GM12874 (cell line): ENCODE measurements around the gene CAMK1D.

Experiments used
- TF ChIP-seq, protein P1 (sequence below): IDR thresholded peaks from 2 replicates; pipeline ENCODE4 v1.5.1; 2011; ENCODE audit warnings: low read depth, mild to moderate bottlenecking, control low read depth, low read length, moderate library complexity; ENCODE audit not compliant: insufficient read depth

Gene CAMK1D

DNA sequence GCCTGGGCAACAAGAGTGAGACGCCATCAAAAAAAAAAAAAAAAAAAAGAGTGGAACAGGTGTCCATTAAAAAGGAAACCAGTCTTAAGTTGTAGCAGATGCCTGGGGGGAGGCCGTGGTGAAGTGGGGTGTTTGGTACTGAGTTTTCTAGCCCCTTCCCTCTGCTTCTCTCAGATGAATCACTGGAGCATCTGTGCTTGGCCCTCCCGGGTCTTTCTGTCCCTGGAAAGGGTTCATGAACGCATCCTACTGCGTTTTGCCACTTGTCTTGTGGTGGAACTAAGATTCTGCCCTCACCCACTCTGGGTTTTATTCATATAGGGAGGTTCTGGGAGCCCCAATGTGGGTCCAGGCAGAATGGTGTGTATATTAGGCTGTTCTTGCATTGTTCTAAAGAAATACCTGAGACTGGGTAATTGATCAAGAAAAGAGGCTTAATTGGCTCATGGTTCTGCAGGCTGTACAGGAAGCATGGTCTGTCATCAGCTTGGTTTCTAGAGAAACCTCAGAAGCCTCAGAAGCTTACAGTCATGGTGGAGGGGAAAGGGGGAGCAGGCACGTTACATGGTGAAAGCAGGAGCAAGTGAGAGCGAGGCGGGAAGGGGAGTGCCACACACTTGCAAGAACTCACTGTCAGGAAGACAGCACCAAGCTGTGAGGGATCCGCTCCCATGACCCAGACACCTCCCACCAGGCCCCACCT lies 63.5 kb downstream of the CAMK1D start:
- TF ChIP-seq, protein P1, sequence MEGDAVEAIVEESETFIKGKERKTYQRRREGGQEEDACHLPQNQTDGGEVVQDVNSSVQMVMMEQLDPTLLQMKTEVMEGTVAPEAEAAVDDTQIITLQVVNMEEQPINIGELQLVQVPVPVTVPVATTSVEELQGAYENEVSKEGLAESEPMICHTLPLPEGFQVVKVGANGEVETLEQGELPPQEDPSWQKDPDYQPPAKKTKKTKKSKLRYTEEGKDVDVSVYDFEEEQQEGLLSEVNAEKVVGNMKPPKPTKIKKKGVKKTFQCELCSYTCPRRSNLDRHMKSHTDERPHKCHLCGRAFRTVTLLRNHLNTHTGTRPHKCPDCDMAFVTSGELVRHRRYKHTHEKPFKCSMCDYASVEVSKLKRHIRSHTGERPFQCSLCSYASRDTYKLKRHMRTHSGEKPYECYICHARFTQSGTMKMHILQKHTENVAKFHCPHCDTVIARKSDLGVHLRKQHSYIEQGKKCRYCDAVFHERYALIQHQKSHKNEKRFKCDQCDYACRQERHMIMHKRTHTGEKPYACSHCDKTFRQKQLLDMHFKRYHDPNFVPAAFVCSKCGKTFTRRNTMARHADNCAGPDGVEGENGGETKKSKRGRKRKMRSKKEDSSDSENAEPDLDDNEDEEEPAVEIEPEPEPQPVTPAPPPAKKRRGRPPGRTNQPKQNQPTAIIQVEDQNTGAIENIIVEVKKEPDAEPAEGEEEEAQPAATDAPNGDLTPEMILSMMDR: no peak

DNA sequence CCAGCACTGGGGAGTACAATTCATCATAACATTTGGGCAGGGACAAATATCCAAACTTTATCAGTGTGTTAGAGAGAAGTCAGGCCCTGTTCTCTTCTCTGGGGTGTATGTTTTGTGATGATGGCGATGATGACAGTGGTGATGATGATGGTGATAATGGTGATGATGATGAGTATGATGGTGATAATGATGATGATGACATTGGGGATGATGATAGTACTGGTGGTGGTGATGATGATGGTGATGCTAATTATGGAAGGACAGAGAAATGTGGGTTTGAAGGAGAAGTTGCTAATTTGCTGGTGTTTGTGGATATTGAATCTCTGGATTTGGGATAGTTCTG lies 64.0 kb downstream of the CAMK1D start:
- TF ChIP-seq, protein P1: no peak

DNA sequence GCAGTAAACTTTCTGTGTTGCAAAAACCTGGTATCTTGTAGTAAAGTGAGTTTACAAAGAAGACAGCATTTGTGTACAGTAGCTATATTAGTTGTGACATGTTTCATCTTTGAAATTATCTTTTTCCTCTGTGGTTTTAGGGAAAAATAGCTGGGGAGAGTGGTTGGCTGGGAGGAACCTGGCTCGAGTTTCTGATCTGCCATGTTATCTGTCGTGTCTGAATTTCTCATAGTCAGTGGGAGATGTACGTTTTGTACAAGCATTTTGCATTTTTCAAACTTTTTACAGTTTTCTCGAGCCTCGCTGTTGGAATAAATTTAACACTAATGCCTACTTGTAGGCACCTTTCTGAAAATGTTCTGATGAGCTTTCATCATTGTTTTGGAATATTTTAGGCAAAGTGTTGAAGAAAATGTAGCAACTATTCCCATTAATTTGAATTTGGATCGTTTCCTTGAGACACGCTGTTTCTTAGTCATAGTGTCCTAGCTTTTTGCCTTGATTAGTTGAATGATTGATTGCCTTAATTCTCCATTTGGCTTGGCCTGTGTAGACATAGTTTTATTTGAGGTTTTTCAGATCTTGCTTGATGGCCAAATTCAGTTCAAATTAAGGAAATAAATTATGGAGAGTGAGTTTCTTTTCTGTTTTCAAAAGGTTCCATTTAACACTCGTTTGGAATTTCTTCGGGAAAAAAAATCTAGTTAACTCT lies 65.1 kb downstream of the CAMK1D start:
- TF ChIP-seq, protein P1: no peak

DNA sequence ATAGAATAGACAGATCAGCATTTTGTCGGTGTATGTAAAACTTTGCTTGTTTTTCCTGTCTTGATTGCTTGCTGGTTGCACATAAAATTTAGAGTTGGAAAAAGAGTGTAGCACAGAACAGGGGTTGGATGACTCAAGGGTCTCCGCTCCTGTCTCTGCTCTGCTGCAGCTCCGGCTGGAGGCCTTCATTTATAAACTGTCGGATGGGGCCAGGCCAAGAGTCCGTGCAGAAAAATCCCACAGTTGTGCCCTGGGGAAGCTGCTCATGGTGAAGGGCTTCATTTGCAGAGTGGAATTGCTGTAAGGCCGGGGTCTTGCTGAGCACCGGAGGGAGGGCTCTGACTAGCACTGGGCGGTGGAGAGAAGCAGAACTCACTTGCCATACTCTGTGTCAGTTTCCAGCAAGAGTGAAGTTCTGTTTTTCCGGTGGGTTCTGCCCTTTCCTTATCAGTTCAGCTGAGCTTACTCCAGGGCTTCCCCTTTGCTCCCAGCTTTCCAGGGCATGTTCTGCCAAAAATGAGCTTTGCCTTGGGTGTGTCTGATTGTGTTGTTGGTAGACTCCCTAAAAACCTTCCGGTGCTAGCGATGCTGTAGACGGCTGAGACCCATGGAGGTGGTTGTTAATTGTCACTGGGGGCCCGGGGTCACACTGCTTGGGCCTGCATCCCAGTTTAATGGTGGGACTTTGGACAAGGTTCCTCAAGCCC lies 67.2 kb downstream of the CAMK1D start:
- TF ChIP-seq, protein P1: no peak

DNA sequence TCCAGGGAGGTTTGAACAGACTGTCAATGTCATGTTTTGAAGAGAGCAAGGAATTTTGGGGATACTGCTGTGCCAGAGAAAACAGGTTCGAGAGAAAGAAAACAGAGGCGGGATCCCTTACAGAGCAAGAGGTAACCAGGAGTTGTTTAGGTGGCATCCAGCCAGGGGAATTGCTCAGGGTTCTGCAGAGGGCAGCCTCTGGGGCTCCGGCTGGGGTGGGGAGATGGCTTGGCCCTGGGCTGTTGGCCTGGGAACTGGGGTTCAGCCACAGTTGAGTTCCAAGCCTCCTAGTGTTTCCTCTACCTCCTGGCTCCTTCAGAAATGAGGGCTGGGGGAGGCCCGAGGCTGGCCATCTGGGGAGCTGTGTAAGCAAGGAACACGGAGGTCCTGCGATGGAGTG lies 68.0 kb downstream of the CAMK1D start:
- TF ChIP-seq, protein P1: no peak

DNA sequence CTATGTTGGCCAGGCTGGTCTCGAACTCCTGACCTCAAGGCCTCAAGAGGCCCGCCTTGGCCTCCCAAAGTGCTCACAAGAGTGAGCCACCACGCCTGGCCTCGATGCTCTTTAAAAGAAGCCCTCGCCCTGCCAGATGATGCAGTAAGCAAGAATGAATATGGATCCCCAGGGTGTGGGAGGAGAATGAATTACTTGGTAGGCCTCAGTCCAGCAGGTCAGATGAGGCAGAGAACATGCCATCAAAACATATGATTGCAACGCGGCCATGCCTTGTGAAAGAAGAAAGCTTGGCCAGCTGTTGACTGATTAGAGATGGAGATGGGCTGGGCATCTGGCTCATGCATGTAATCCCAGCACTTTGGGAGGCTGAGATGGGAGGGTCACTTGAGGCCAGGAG lies 68.7 kb downstream of the CAMK1D start:
- TF ChIP-seq, protein P1: no peak

DNA sequence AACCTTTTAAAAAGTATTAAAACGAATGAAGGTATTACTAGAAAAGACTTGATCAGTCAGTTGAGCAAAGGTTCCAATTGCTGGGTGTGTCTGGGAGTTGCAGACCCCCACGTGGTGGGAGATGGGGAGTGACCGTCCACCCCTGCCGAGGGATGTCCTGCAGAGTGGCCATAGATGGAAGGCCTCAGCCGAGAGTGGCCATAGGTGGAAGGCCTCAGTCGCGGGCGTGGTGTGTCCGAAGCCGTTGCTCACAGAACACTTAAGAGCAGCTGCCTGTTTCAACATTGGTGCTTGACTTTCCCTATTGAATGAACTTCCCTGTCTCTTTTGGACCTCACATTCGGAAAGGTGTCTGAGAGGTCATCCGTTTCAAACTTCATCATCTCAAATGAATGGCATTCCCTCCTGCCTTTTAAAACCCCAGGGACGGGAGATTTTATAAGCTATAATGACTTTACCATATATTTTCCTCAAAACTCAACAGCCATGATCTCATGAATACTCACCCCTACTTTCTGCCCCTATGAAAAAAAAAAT lies 69.4 kb downstream of the CAMK1D start:
- TF ChIP-seq, protein P1: no peak
